Stimulated activated CD8-positive, alpha-beta memory T cell treated with anti-CD3 and anti-CD28 coated beads, Interleukin-4, amount 100 ng/mL, for 4 hours (primary cell): ENCODE data around the gene KCNIP3.
"Not testable (repeated sequence)": the region's sequence is repeated elsewhere in the genome, so short reads cannot be mapped to it uniquely, and the experiment has no call there.

Source experiments
- DNase-seq, 2 donors: peaks; one replicate each; pipeline ENCODE4 v3.0.0-alpha.2; 2020; ENCODE audit warnings: low read depth in 2 of 2, low spot score in 1 of 2

Gene KCNIP3

DNA sequence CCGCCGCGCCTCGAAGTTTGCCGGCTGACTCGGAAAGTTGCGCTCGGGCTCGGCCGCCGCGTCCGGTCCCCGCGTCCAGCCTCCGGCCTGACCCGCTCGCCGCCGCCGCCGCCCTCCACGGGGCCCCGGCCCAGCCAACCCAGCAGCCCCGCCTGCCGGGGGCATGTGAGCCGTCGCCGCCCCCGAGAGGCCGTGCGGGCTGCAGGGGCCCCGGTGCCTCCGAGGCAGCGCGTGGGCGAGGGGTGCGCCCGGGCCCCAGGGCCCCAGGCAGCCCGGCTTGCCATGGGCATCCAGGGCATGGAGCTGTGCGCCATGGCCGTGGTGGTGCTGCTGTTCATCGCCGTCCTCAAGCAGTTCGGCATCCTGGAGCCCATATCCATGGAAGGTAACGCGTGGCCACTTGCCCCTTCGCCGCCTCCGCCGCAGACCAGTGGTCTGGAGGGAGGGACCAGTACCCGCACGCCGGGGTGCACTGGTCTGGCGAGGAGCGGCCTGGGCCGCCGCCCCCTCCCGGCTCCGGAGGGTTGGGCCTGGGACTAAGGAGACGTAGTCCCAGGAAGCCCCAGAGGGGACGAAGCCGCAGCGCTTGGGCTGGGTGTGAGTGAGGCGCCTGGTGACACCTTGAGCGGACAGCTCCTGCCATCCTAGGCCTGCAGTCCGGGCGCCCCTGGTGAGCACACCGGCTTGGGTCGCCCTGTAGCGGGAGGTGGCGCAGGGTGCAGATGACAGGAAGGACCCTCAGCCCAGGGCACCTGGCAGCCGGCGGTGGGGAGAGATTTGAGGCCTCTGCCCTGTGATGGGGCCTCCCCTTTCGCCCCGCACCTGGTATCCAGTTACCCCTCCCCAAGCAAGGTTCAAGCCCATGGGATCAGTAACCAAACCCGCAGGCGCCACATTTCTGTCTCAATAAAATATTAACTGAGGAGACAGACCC, 49.9 kb downstream of the KCNIP3 start:
- DNase-seq: no peak

DNA sequence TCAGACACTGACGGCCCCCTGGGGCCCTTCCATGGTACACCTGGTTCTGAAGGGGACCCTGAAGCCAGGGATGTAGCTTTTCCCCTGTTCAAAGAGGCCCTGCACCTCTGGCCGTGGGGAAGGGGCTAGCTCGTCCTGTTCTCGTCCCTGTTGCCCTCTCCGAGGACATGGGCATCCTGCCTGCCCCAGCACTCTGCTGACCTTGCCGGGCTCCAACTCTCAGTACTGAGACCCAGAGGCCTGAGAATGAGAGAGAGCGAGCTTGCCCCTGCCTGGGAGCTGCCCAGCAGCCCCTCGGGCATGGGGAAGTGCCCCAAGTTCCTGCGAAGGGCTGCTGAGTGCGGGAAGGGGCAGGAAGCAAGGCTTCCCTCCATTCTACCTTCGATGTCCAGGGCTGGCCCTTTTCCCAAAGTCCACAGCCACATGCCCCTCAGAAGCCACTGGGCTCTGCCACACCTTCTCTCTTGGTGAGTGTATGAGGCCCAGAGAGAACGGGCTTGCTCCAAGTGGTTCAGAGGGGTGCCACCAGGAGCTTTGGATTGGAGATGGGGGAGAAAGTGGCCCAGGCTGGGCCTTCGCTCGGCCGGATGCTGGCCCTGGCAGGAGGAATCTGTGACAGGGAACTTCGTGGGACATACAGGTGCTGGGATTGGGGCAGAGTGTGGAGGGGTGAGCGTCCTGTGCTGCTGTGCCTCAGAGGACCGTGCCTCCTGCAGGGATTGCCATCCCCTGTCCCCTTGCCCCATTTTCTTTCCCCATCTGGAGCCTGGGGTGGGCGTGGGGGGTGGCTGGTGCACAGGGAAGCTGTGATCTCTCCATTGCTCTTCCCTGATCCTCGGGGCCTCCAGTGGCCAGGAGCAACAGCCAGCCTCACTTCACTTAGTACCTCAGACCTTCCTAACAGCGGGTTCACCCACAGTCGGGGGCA, 50.8 kb downstream of the KCNIP3 start:
- no peak for DNase-seq

GRCh38 chr2:95348609-95349567, 51.7 kb downstream of the KCNIP3 start:
- DNase-seq: no peak

- no peak for DNase-seq
These were observed 52.6 kb downstream of the KCNIP3 start for GRCh38 chr2:95349568-95350322.

GRCh38 chr2:95350368-95350767, 53.2 kb downstream of the KCNIP3 start:
- DNase-seq: no peak

GRCh38 chr2:95350774-95351597, 53.8 kb downstream of the KCNIP3 start:
- DNase-seq: no peak

GRCh38 chr2:95351598-95351915, 54.4 kb downstream of the KCNIP3 start:
- DNase-seq: no peak

- no peak for DNase-seq
These were observed 55.3 kb downstream of the KCNIP3 start for GRCh38 chr2:95352310-95353054.

- no peak for DNase-seq
These were observed 56.0 kb downstream of the KCNIP3 start for GRCh38 chr2:95353055-95353575.

GRCh38 chr2:95353613-95354468, 56.7 kb downstream of the KCNIP3 start:
- no peak for DNase-seq

GRCh38 chr2:95354469-95354901, 57.3 kb downstream of the KCNIP3 start:
- no peak for DNase-seq

GRCh38 chr2:95354925-95355324, 57.8 kb downstream of the KCNIP3 start:
- DNase-seq: no peak

DNA sequence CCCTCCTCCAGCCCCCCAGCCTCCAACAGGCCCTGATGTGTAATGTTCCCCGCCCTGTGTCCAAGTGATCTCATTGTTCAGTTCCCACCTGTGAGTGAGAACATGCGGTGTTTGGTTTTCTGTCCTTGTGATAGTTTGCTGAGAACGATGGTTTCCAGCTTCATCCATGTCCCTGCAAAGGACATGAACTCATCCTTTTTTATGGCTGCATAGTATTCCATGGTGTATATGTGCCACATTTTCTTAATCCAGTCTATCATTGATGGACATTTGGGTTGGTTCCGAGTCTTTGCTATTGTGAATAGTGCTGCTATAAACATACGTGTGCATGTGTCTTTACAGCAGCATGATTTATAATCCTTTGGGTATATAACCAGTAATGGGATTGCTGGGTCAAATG, 58.3 kb downstream of the KCNIP3 start:
- DNase-seq: not testable (repeated sequence)

- no peak for DNase-seq
These were observed 59.9 kb downstream of the KCNIP3 start for GRCh38 chr2:95356821-95357700.

GRCh38 chr2:95357717-95358280, 60.7 kb downstream of the KCNIP3 start:
- no peak for DNase-seq

- no peak for DNase-seq
These were observed 61.9 kb downstream of the KCNIP3 start for GRCh38 chr2:95359031-95359430.
